Right cardiac atrium (tissue), 5 donors: ENCODE data around the gene HOXB3. TPM values are rescaled to one million over a fixed set of nuclear protein-coding genes. Genes with fewer than 3 reads are reported as not detected.

ENCODE experiments used
- ATAC-seq, 2 donors: fragments of 200-7000 bp; cut with Tn5 transposase; one replicate each; pipeline versions ENCODE4 v1.8.0 to v1.9.1; 2020; ENCODE audit warnings: moderate library complexity in 2 of 2, mild to moderate bottlenecking in 1 of 2
- DNase-seq, 3 donors: peaks; one replicate each; pipeline ENCODE4 v3.0.0-alpha.2; 2020
- H3K27ac ChIP-seq: one replicate; pipeline ENCODE4 v1.5.1; 2013; ENCODE audit warnings: mild to moderate bottlenecking, low read length, control low read depth, moderate library complexity
- H3K27me3 ChIP-seq: one replicate; pipeline ENCODE4 v1.6.1; 2013; ENCODE audit not compliant: control insufficient read depth, insufficient read depth
- H3K4me1 ChIP-seq: one replicate; pipeline ENCODE4 v1.6.1; 2013; ENCODE audit warnings: low read length; ENCODE audit not compliant: control insufficient read depth, insufficient read depth
- H3K4me3 ChIP-seq: one replicate; pipeline ENCODE4 v1.5.1; 2013; ENCODE audit warnings: low read length, control low read depth
- H3K9me3 ChIP-seq: one replicate; pipeline ENCODE4 v1.6.1; 2013; ENCODE audit warnings: low read length; ENCODE audit not compliant: control insufficient read depth
- WGBS: extraction: QIAGEN DNeasy Blood & Tissue Kit; methylation state at CpG from one replicate; pipeline ENCODE4 v1.1.7; 2013; 5-methylcytosine and 5-hydroxymethylcytosine counted together
- intact Hi-C, 4 donors: fragments of 100-400 bp; cut with DNase I; formaldehyde crosslinking; loops; one replicate each; pipeline versions ENCODE4 v1.11.0 to v1.14.0; 2022 to 2023
- polyA plus RNA-seq: library from polyadenylated mRNA; stranded (reverse); fragments of 200-250 nt; gene quantifications from one replicate; pipeline ENCODE4 v1.2.3, GENCODE V29; 2013
- total RNA-seq, 4 donors: library from RNA; stranded (reverse); fragmentation: NEBNext Ultra II Directional; extraction: Animal tissue kit (Norgen Biotek cat#: 25700); gene quantifications; one replicate each; pipeline ENCODE4 v1.2.1, GENCODE V29; 2021
- donor health status: healthy with polysubstance abuse.
- donor health status: DM: no; HTN: yes; CAD: no.
- donor health status: DM: no; HTN: no; CAD: no.
- donor health status: DM: no; HTN: yes; CAD: no; lungs with severe emphysema.
- donor health status: DM: yes; HTN: yes; CAD: no.

HOXB3 gene
- total and polyA plus RNA-seq, 5 donors, result 1.2 to 2.8 (median 2.3) TPM

- Histone ChIP-seq H3K4me1 (peaks cover under 1% of the 10 kb centered on the region), H3K4me3 (no peak overlapping the region), H3K27me3 (no peaks in the 10 kb centered on the region), H3K27ac (no peak overlapping the region), H3K9me3 (no peaks in the 10 kb centered on the region)
- intact Hi-C loops, result no loop called here
- ATAC-seq (no peak), DNase-seq (no peak)
- 58% methylated on average over 70 of the region's 70 CpGs for WGBS
Observed at GRCh38 chr17:48550502-48551213, 39.4 kb downstream of the HOXB3 start.

DNA sequence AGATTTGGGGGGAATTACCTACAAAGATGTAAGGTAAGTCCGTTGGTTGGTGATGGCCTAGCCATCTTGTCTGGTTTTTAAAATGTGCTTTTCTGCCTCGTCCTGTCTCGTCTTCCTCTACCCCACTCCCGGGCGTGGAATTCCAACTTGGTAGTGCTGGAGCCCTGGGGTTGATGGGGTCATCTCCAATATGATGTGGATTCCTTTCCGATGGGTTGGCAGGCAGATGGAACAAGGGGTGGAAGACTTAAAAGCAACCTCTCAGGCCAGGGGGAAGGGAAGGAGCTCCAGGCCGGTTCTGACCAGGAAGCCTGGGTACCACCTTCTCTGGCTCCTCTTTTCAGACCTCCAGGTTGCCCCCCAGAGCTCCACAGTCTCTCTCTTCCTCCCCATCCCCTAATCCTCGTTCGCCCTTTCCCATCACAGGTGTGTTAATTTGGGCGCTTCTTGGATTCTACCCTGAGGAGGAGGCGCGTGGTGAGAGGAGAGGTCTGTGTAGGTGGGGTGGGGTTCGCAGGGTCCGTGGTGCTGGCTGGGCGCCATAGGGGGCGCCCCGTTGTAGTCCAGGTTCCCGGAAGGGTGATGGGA lies 40.0 kb downstream of the HOXB3 start:
- Histone ChIP-seq H3K27ac (no peak overlapping the region), H3K27me3 (no peaks in the 10 kb centered on the region)
- 67% methylated on average over 18 of the region's 18 CpGs for WGBS

GRCh38 chr17:48549281-48549630 lies 40.8 kb downstream of the HOXB3 start:
- DNase-seq (no peak), ATAC-seq (no peak)
- Histone ChIP-seq H3K4me1 (peaks cover 3% of the 10 kb centered on the region), H3K27me3 (no peaks in the 10 kb centered on the region), H3K4me3 (no peak overlapping the region), H3K9me3 (no peaks in the 10 kb centered on the region), H3K27ac (no peak overlapping the region)
- intact Hi-C loops, result no loop called here
- 74% methylated on average over 3 of the region's 3 CpGs for WGBS

More for the DNA sequence above, 40.0 kb downstream of the HOXB3 start:
- H3K4me3 ChIP-seq, result no peak overlapping the region
- DNase-seq (no peak), ATAC-seq (no peak)
- H3K4me1 ChIP-seq, result peaks cover 3% of the 10 kb centered on the region
- no peaks in the 10 kb centered on the region for H3K9me3 ChIP-seq
- intact Hi-C loops, result no loop called here

DNA sequence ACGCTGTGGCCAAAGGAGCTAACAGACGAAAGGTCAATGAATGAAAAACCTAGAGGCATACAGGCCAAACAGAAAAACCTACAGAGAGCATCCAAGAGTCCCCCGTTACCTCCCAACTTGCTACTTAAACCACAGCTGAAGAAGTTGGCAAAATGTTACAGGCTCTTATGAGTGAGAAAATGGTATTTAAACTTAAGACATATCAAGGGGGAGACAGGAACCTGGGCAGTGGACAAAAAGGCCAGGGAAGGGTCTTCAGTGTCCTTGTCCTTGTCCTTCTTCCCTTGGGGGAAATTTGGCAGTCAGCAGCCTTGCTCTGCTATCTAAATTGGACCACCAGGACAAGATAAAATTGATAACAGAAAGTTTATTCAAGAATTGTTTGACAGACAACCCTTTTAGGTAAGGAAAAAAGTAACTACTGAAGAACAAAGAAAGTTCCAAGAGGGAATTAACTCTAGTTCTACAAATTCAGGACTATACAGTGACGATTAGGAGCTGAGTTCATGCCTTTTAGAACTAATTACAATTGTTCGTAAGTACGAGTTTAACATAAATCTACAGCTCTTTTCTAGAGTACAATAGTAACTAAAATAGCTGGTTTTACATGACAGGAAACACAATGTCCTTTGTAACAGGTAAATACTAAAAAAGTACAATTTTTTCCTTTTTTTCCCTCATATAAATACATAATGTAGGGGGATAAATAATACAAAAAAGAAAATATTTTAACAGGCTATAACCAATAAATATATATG lies 41.3 kb downstream of the HOXB3 start:
- Histone ChIP-seq H3K4me3 (no peak overlapping the region), H3K27me3 (no peaks in the 10 kb centered on the region), H3K9me3 (no peaks in the 10 kb centered on the region), H3K27ac (peak overlapping the region; percentile 28), H3K4me1 (peaks cover 3% of the 10 kb centered on the region)
- DNase-seq (no peak), ATAC-seq (no peak)
- 56% methylated on average over 6 of the region's 6 CpGs for WGBS
- intact Hi-C loops, result no loop called here

GRCh38 chr17:48547808-48548522 lies 42.1 kb downstream of the HOXB3 start:
- WGBS, result 31% methylated on average over 24 of the region's 24 CpGs
- Histone ChIP-seq H3K9me3 (no peaks in the 10 kb centered on the region), H3K27ac (peak overlapping the region; percentile 75), H3K4me1 (peaks cover 3% of the 10 kb centered on the region), H3K4me3 (peak overlapping the region; percentile 29), H3K27me3 (no peaks in the 10 kb centered on the region)
- no peak for ATAC-seq
- peak in 1 of 3 donors; percentile 75 for DNase-seq
- intact Hi-C loops, result no loop called here

DNA sequence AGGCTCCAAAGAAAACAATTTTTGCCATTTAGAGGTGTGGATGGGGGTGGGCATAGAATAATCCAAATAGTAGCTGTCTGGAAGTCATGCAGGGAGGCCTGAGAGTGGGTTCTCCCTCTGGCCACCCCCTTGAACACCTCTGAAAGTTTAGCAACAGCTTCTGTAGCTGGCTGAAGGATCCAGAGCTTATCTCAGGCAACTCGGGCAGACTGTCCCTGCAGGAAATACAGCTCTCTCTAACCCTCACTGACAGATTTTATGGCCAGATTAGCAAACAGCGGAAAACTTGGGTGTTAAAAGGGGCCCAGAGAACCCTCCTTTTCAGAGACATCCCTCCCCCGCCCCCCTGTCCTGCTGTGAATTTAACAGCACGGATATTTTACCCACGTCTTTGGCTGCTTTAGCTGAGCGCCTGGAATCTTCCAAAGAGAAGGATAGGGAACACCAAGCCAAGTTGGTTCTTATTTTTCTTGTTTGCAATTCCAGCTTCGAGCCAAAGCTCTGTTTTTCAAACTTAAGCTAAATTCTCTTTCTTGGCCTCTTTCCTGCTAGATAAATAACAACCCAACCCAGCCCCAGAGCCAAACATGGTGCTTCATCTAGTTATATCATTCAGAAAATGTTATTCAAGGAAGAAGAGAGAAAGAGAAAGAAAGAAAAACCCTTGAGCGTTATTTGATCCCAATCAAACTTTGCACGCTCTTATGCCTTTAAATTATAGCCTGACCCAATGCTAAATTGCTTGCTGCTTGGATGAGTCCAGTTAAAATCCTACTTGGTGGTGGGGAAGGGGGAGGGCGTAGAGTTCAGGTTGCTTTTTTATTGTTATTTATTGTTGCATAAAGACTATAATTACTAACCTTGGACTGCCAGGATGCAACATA lies 42.9 kb downstream of the HOXB3 start:
- intact Hi-C loops, result no loop called here
- Histone ChIP-seq H3K27me3 (no peaks in the 10 kb centered on the region), H3K4me3 (peak overlapping the region; percentile 45), H3K27ac (peak overlapping the region; percentile 88), H3K9me3 (no peaks in the 10 kb centered on the region), H3K4me1 (peaks cover 3% of the 10 kb centered on the region)
- ATAC-seq, result peak in 1 of 2 donors; percentile 10
- WGBS, result 30% methylated on average over 10 of the region's 10 CpGs
- no peak for DNase-seq

GRCh38 chr17:48546137-48546923 lies 43.7 kb downstream of the HOXB3 start:
- intact Hi-C loops, result no loop called here
- peaks cover 3% of the 10 kb centered on the region for H3K4me1 ChIP-seq
- WGBS, result 39% methylated on average over 10 of the region's 10 CpGs
- ATAC-seq, result no peak
- no peaks in the 10 kb centered on the region for H3K27me3 ChIP-seq
- peak in 1 of 3 donors; percentile 28 for DNase-seq
- no peaks in the 10 kb centered on the region for H3K9me3 ChIP-seq
- peak overlapping the region; percentile 88 for H3K27ac ChIP-seq
- H3K4me3 ChIP-seq, result peak overlapping the region; percentile 45

DNA sequence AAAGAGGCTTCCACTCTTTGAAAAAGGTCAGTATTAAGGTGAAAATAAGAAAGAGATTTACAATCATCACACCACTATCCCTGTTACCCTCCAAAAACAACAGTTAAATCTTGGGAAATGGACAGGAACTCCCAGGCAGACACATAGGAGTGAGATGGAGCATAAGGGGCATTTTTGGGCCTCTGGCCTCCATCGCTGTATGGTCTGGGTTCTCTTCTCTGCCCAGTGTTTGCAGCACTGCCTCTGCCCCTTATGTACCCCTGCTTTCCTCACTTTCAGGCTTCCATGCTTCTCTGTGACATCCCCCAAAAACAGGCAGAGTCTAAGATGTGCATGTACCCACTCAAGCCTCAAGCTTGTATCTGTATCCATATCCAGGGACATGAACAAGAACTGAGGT lies 44.5 kb downstream of the HOXB3 start:
- intact Hi-C loops, result no loop called here
- H3K4me3 ChIP-seq, result no peak overlapping the region
- ATAC-seq, result no peak
- no peaks in the 10 kb centered on the region for H3K27me3 ChIP-seq
- H3K9me3 ChIP-seq, result no peaks in the 10 kb centered on the region
- H3K27ac ChIP-seq, result peak overlapping the region; percentile 50
- DNase-seq, result no peak
- WGBS, result 95% methylated on average over 1 of the region's 1 CpG
- peaks cover 3% of the 10 kb centered on the region for H3K4me1 ChIP-seq

DNA sequence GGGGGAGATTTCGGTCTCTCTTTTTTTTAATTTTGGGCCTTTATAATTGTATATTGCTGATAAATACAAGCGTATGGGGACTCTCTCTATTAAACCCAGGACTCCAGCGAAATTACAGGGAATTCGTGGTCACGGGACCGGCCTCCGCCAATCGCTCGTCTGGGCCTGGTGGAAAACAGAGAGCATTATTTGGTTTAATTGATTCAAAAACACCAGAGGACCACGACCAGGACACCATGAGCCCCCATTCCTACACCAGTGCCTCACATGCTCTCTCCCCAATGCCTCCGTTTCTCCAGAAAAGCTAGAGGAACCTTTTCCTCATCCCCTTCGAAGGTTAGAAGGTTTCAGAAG lies 45.0 kb downstream of the HOXB3 start, which contains the start of gene HOXB2:
HOXB2 (minus strand) TSS at position 88 of the 354 bp plus-strand sequence. CDS start 198 bp downstream, outside the sequence.
- H3K4me3 ChIP-seq, result peak within 1 kb of the TSS; percentile 77
- H3K27ac ChIP-seq, result peak within 1 kb of the TSS; percentile 76
- WGBS, result 26% methylated on average over 12 of the region's 12 CpGs
- peak in 2 of 3 donors; percentile 50 to 73 for DNase-seq
- intact Hi-C loops, result no loop called here
- H3K4me1 ChIP-seq, result peaks cover 3% of the 10 kb centered on the region
- no peaks in the 10 kb centered on the region for H3K9me3 ChIP-seq
- no peak for ATAC-seq
- H3K27me3 ChIP-seq, result no peaks in the 10 kb centered on the region
